ENCODE data around the gene SLC2A10.

Gene SLC2A10

DNA sequence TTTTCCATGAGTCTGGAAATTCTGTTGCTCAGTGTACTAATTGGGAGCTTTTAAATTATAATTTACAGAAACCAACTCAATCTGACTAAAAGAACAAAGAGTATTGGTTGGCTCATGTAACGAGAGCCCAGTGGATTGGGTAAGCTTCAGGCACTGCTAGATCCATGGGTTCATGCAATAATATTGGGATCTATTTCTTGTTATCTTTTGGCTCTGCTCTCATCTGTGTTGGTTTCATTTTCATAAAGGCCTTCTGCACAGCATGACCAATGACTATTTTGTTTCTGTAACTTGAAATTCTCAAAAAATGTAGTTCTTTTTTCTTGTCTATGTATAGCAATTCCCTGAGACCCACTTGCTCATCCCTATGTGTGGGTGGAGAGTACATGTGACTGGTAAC, 12.0 kb downstream of the SLC2A10 start:
- Histone ChIP-seq H3K9me3 (ENCODE audit: control insufficient read depth, insufficient read depth, low read length) (peaks cover 11% of the 10 kb centered on the region; the same call in 1 of the 2 replicates), H3K9ac (ENCODE audit: low read depth, low read length) (no peak overlapping the region), H3K4me1 (ENCODE audit: insufficient read depth, low read length) (no peaks in the 10 kb centered on the region), H3K36me3 (ENCODE audit: insufficient read depth, low read length) (peaks cover 3% of the 10 kb centered on the region; the same call in 1 of the 2 replicates)

DNA sequence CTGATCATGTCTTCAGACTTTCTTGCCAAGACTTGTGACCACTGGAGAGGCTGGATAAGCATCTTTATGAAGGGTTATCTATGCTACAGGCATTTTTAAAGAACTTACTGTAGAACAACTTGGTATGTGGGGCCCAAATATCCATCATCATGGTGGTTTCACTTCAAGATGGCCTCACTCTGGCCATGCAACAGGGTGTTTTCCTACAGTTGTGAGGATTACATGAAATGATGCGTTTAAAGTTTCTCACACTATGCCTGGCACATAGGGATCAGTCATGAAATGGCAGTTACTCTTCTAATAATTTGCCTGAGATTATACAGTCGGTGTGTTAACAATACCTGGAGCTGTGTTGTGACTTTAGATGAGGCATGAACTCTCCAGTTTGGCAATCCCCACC, 13.0 kb downstream of the SLC2A10 start:
- Histone ChIP-seq H3K9ac (ENCODE audit: low read depth, low read length) (no peak overlapping the region), H3K9me3 (ENCODE audit: control insufficient read depth, insufficient read depth, low read length) (peaks cover 11% of the 10 kb centered on the region; the same call in 1 of the 2 replicates), H3K36me3 (ENCODE audit: insufficient read depth, low read length) (peaks cover 3% of the 10 kb centered on the region; the same call in 1 of the 2 replicates), H3K4me1 (ENCODE audit: insufficient read depth, low read length) (no peaks in the 10 kb centered on the region)

- Histone ChIP-seq H3K9me3 (ENCODE audit: control insufficient read depth, insufficient read depth, low read length) (peaks cover 11% of the 10 kb centered on the region; the same call in 1 of the 2 replicates), H3K36me3 (ENCODE audit: insufficient read depth, low read length) (peaks cover 3% of the 10 kb centered on the region; the same call in 1 of the 2 replicates), H3K4me1 (ENCODE audit: insufficient read depth, low read length) (no peaks in the 10 kb centered on the region), H3K9ac (ENCODE audit: low read depth, low read length) (no peak overlapping the region)
Observed at GRCh38 chr20:46723039-46723438, 13.6 kb downstream of the SLC2A10 start.

DNA sequence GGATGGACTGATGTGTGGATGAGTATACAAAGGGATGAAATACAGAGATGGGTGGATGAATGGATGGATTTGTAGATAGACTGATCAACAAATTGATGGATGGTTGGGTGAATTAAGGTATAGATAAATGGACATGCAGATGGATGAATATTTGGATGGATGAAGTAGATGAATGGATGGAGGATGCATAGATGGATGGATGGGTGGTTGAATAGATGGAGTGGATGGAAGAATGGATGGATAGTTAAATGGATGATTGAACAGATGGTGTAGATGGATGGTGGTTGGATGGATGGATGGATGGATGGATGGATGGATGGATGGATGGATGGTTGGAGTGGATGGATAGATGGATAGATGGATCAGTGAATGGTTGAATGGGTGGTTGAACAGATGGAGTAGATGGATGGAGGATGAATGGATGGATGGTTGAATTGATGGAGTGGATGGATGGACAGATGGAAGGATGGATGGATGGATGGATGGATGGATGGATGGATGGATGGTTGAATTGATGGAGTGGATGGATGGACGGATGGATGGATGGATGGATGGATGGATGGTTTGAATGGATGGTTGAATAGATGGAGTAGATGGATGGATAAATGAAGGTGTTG, 15.0 kb downstream of the SLC2A10 start:
- peaks cover 11% of the 10 kb centered on the region; the same call in 1 of the 2 replicates for H3K9me3 ChIP-seq (ENCODE audit: control insufficient read depth, insufficient read depth, low read length)
- H3K9ac ChIP-seq (ENCODE audit: low read depth, low read length) = no peak overlapping the region
- no peaks in the 10 kb centered on the region for H3K4me1 ChIP-seq (ENCODE audit: insufficient read depth, low read length)
- H3K36me3 ChIP-seq (ENCODE audit: insufficient read depth, low read length) = peaks cover 3% of the 10 kb centered on the region; the same call in 1 of the 2 replicates

- no peaks in the 10 kb centered on the region for H3K4me1 ChIP-seq (ENCODE audit: insufficient read depth, low read length)
- H3K9ac ChIP-seq (ENCODE audit: low read depth, low read length) = no peak overlapping the region
- H3K36me3 ChIP-seq (ENCODE audit: insufficient read depth, low read length) = 0 out of 2 replicates have a peak, but pooled peaks cover 3% of the 10 kb centered on the region
- peaks cover 5% of the 10 kb centered on the region; the same call in 1 of the 2 replicates for H3K9me3 ChIP-seq (ENCODE audit: control insufficient read depth, insufficient read depth, low read length)
Observed at GRCh38 chr20:46725186-46726165, 16.0 kb downstream of the SLC2A10 start.

GRCh38 chr20:46731770-46732169, 22.3 kb downstream of the SLC2A10 start:
- no peaks in the 10 kb centered on the region for H3K4me1 ChIP-seq (ENCODE audit: insufficient read depth, low read length)
- no peaks in the 10 kb centered on the region for H3K36me3 ChIP-seq (ENCODE audit: insufficient read depth, low read length)
- no peaks in the 10 kb centered on the region for H3K9me3 ChIP-seq (ENCODE audit: control insufficient read depth, insufficient read depth, low read length)
- H3K9ac ChIP-seq (ENCODE audit: low read depth, low read length) = no peak overlapping the region

GRCh38 chr20:46735436-46735835, 26.0 kb downstream of the SLC2A10 start:
- Histone ChIP-seq H3K4me1 (ENCODE audit: insufficient read depth, low read length) (no peaks in the 10 kb centered on the region), H3K9me3 (ENCODE audit: control insufficient read depth, insufficient read depth, low read length) (no peaks in the 10 kb centered on the region), H3K36me3 (ENCODE audit: insufficient read depth, low read length) (no peaks in the 10 kb centered on the region), H3K9ac (ENCODE audit: low read depth, low read length) (no peak overlapping the region)

DNA sequence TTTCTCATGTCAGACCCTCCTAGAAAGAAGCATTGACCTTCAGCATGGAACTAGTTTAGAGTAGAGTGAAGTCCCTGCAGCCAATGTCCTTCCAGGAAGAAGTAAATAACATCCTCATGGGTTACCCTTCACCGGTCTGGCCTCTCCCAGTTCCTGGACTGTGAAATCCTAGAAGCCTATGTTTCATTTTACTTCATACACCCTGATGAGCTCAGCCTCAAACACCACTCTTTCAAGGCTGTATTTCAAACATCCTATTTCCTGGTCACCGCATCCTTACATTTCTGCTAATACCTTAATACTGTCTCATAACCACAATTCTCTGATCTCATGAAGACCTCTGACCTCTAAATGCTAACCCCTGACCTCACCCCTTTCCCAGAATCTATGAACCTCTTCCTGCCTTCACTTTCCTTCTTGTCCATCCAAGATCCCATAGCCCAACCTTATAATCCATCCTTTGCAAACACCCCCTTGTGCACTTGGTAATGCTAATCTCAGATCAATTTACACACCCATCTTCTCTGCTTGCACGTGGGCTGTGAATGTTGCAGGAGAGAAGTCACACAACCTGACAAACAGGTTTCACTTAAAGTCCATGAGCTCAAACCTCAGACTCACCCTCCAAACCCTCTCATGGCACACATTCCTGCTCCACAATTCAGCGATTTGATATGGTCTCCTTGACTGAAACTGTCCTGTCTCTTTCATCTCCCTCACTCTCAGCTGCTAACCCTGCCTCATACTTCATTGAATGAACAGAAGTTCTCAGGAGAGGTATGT, 30.2 kb downstream of the SLC2A10 start:
- H3K36me3 ChIP-seq (ENCODE audit: insufficient read depth, low read length) = no peaks in the 10 kb centered on the region

GRCh38 chr20:46740214-46740609, 30.8 kb downstream of the SLC2A10 start:
- Histone ChIP-seq H3K9me3 (ENCODE audit: control insufficient read depth, insufficient read depth, low read length) (no peaks in the 10 kb centered on the region), H3K4me1 (ENCODE audit: insufficient read depth, low read length) (no peaks in the 10 kb centered on the region), H3K36me3 (ENCODE audit: insufficient read depth, low read length) (no peaks in the 10 kb centered on the region), H3K9ac (ENCODE audit: low read depth, low read length) (no peak overlapping the region)

More for the DNA sequence above, 30.2 kb downstream of the SLC2A10 start:
- Histone ChIP-seq H3K4me1 (ENCODE audit: insufficient read depth, low read length) (no peaks in the 10 kb centered on the region), H3K9me3 (ENCODE audit: control insufficient read depth, insufficient read depth, low read length) (no peaks in the 10 kb centered on the region), H3K9ac (ENCODE audit: low read depth, low read length) (no peak overlapping the region)

GRCh38 chr20:46741924-46742668, 32.6 kb downstream of the SLC2A10 start:
- no peaks in the 10 kb centered on the region for H3K36me3 ChIP-seq (ENCODE audit: insufficient read depth, low read length)
- H3K9me3 ChIP-seq (ENCODE audit: control insufficient read depth, insufficient read depth, low read length) = no peaks in the 10 kb centered on the region
- 0 out of 2 replicates have a peak, but pooled peaks cover 6% of the 10 kb centered on the region for H3K4me1 ChIP-seq (ENCODE audit: insufficient read depth, low read length)
- H3K9ac ChIP-seq (ENCODE audit: low read depth, low read length) = no peak overlapping the region

- H3K36me3 ChIP-seq (ENCODE audit: insufficient read depth, low read length) = no peaks in the 10 kb centered on the region
- H3K9me3 ChIP-seq (ENCODE audit: control insufficient read depth, insufficient read depth, low read length) = no peaks in the 10 kb centered on the region
- no peak overlapping the region for H3K9ac ChIP-seq (ENCODE audit: low read depth, low read length)
- H3K4me1 ChIP-seq (ENCODE audit: insufficient read depth, low read length) = 0 out of 2 replicates have a peak, but pooled peaks cover 8% of the 10 kb centered on the region
Observed at GRCh38 chr20:46742669-46743045, 33.2 kb downstream of the SLC2A10 start.

DNA sequence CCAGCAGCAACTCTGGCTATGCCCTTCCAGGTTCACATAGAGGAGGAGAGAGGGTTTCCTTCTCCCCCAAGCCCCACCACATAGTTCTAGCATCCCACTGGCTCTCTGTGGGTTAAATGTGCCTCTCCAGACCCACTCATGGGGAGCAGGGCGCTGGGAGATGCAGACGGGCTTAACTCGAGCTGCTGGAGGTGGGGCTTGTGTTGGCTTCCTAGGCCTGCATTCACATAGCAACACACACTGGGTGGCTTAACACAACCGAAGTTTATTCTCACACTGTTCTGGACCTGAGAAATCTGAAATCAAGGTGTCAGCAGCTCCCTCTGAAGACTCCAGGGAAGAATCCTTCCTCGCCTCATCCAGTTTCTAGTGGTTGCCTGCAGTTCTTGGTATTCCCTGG, 33.6 kb downstream of the SLC2A10 start:
- H3K36me3 ChIP-seq (ENCODE audit: insufficient read depth, low read length) = no peaks in the 10 kb centered on the region
- H3K9me3 ChIP-seq (ENCODE audit: control insufficient read depth, insufficient read depth, low read length) = no peaks in the 10 kb centered on the region
- H3K9ac ChIP-seq (ENCODE audit: low read depth, low read length) = no peak overlapping the region
- H3K4me1 ChIP-seq (ENCODE audit: insufficient read depth, low read length) = 0 out of 2 replicates have a peak, but pooled peaks cover 8% of the 10 kb centered on the region

DNA sequence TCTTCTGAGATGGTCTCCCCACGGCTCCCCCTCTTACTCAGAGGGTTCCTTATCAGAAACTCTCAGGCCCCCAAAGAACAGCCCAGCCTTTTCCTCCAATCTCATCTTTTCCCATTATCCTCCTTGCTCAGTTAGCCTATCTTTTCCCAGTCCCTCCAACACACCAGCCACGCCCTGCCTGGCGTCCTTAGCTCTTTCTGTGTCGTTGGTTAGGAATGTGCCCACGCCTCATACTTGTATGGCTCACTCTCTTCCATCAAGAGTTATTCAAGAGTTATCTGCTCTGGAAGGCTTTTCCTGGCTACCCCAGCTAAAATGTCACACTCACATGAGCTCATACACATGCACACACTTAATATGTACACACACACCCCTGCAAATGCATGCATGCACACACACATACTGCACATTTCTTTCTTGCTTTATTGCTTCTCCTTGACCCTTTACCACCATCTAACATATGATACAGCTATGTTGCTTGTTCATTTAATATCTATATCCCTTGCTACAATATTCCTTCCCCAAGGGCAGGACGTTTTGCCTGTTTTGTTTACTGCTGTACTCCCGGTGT, 37.6 kb downstream of the SLC2A10 start:
- H3K9ac ChIP-seq (ENCODE audit: low read depth, low read length) = no peak overlapping the region
- no peaks in the 10 kb centered on the region for H3K9me3 ChIP-seq (ENCODE audit: control insufficient read depth, insufficient read depth, low read length)
- H3K36me3 ChIP-seq (ENCODE audit: insufficient read depth, low read length) = no peaks in the 10 kb centered on the region
- H3K4me1 ChIP-seq (ENCODE audit: insufficient read depth, low read length) = 0 out of 2 replicates have a peak, but pooled peaks cover 8% of the 10 kb centered on the region
